GM19351 (cell line): ENCODE measurements around the gene DPP8.
"Not testable (repeated sequence)": the region's sequence is repeated elsewhere in the genome, so short reads cannot be mapped to it uniquely, and the experiment has no call there.

ENCODE experiments used
- ATAC-seq: cut with Tn5 transposase; IDR thresholded peaks from one replicate; pipeline ENCODE4 v1.9.1; 2021; ENCODE audit warnings: mild to moderate bottlenecking, moderate library complexity; ENCODE audit not compliant: unreplicated experiment

Gene DPP8

DNA sequence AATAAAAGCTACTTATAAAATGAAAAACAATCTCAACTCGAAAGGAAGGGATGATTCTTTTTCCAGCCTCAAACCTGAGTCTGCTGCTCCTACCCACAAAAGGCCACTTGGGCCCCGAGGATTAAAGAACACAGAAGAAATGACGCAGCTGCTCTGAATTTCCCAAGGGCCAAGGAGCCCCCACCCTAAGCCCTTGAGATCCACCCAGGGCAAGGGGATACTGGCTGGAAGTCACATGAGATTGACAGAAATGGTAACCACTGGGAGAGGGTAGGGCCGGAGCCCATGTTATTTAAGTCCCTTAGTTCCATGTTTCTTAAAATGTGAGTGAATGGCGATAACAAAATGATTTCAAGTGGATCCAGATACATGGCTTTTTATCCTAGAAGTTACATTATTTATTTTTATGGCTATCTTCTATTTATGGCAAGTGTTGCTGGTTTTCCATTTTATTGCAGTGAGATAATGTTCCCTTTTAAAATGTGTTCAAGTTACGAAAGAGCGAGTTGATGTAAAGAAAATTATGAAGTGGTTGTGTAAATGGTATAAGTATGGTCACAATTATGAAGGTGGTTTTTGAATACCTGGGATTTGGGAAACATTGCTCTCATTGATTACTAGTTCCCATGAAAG, 111.6 kb downstream of the DPP8 start:
- ATAC-seq: no peak

DNA sequence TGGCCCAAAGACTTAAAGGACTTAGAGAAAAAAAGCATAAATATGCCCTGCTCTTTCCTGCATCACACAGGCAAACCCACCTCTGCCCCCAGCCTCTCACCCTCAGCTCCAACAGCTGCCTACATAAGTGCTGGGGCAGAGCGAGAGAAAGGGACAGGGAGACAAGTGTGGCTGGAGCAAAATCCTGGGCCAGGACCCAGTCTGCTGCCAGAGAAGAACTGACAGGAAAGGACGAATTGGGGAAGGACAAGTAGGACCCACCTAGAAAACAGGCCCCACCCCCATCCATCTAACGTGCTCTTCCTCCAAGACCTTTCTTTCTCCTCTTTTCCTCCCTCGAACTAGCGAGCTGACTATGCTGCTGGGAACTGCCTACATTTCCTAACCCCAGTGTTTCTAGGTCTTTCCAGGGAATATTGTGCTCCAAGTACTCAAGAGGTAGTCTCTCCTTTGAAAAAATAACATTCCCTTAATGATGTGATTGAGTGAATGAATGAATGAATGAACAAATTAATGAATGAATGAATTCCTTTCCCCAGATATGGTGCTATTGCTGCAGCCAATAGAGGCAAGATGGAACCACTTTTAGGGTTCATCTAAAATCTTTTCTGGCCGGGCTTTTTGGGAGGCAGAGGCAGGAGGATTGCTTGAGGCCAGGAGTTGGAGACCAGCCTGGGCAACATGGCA, 113.2 kb downstream of the DPP8 start:
- no peak for ATAC-seq

DNA sequence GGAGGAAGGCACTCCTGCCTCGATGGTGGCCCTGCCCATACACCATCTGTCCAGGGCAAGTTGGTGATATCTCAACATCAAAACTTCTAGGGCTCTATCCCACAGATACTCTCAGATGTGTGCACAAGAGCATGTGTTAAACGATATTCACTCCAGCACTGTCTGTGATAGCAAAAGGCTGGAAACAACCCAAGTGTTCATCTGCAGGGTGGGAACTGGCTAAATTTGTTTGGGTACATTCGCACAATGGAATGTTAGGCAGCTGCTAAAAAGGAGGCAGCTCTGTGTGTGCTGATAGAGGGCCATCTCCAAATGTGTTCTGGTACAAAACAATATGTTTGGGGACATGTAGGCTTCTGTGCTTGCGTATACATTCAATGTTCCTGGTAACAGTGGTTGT, 114.5 kb downstream of the DPP8 start:
- ATAC-seq: no peak

DNA sequence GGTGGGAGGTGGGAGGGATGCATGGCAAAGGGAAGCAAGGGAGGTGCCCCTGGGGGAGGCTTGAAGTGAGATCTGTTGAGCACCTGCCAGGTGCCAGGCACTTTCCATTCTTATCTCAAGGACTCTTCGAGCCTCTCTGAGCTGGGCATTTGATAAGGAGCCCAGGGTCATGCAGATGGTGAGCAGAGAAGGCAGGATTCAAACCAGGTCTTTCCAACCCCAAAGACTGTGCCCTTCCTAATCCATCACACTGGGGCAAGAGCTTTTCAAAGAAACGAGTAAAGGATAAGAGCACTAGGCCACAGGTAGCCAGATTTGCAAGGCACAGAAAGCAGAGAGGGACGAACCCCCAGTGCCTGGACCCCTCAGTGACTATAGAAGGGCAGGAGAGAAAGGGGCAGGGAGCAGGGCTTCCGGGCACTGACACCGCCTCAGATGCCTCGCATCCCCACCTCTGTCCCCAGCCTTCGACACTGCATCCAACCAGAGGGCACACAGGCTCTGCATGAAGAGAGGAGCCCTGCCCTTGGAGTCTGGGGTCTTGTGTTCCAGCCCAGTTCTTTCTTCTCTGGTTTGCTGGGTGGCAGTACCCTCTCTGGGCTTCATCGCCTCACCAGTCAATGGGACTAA, 115.8 kb downstream of the DPP8 start:
- no peak for ATAC-seq

DNA sequence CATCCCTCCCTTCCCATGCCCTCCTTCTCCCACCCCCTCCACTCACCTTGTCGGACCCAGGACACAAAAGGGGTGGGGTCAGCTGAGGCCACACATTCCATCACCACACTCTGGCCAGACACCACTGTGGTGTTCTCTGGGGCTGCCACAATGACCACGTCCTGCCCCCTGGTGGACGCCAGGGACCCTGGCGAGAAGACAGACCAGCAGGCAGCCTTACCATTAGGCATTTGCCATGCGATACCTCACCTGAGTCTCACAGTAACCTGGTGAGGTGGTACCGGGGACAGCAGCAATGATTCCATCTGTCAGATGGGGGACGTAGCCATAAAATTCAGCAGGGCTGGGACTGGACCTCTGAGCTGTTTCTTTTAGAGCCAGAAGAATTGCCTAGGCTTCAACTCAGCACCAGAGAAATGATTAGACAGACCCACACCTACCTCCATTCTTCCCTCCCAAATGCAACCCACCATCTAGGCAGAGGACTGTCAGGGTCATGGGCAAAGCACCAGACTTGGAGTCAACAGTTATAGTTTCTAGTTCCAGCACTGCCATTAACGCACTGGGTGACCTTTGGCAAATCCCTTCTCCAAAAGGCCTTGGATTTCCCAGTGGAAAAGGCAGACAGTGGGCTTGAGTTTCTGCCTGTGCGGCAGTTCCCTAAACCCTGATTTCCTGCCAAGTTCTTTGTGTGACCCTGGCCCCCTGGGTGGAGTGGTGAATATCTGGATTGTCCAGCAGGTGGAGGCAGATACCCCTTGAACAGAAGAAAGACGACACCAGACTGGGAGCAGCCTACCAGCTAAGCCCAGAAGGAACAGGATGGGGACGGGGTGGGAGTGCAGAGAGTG, 116.5 kb downstream of the DPP8 start:
- ATAC-seq: no peak

DNA sequence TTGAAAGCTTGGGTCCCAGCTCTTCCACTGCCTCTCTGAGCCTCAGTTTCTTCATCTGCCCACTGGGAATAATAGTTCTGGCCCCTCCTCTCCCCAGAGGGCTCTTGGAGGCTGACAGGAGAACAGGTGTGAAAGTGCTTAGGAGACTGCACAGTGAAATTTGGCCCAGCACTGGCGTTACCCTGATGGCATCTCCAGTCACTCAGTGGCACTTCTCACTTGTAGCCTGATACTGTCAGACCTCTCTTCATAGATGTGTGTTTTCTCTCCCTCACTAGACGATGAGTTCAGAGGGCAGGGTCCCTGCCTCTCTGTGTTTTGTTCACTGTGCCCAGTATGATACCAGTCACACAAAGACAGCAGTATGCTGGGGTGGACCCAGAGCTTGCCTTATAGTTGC, 117.5 kb downstream of the DPP8 start:
- ATAC-seq: no peak

DNA sequence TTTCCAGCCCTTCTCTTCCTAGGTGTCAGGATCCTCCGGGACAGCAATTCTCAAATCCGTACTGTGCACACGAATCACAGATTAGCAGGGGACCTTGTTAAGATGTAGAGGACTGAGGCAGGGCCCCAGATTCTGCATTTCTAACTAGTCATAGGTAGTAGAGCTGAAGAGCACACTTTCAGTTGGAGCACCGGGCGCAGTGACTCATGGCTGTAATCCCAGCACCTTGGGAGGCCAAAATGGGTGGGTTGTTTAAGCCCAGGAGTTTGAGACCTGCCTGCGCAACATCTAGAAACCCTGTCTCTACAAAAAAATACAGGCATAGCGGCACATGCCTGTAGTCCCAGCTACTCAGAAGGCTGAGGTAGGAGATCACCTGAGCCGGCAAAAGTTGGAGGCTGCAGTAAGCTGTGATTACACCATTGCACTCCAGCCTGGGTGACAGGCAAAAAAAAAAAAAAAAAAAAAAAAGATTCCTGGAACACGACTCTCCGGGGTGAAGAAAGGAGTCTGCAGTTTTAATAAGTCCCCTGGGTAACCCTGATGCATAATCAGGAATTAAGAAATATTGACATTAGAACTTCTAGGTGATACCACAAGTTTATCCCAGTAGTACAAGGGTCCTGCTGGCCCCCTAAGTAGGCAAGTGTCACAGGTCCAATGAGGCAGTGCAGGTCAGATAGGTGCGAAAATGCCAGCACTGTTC, 118.3 kb downstream of the DPP8 start:
- ATAC-seq: no peak

DNA sequence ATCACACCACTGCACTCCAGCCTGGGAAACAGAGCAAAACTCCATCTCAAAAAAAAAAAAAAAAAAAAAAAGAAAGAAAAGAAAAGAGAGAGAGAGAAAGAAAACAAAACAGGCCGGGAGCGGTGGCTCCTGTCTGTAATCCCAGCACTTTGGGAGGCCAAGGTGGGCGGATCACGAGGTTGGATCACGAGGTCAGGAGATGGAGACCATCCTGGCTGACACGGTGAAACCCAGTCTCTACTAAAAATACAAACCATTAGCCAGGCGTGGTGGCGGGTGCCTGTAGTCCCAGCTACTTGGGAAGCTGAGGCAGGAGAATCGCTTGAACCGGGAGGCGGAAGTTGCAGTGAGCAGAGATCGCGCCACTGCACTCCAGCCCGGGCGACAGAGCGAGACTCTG, 119.0 kb downstream of the DPP8 start:
- not testable (repeated sequence) for ATAC-seq

DNA sequence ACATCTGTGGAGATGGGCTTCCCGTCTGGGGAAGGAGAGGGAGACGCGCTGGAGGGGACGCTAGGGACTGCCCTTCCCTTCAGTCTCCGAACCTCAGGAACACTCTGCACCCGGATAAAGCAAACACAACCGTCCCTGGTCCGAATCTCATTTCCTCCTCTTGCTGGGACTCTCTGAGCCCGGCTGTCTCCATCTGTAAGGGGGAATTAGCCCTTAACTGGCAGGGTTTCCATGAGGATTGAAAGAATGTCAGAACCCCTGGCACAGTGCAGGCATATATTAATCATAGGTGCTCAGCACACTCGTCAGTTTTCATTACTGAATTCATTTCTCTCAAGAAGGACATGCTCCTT, 120.5 kb downstream of the DPP8 start:
- ATAC-seq: no peak

DNA sequence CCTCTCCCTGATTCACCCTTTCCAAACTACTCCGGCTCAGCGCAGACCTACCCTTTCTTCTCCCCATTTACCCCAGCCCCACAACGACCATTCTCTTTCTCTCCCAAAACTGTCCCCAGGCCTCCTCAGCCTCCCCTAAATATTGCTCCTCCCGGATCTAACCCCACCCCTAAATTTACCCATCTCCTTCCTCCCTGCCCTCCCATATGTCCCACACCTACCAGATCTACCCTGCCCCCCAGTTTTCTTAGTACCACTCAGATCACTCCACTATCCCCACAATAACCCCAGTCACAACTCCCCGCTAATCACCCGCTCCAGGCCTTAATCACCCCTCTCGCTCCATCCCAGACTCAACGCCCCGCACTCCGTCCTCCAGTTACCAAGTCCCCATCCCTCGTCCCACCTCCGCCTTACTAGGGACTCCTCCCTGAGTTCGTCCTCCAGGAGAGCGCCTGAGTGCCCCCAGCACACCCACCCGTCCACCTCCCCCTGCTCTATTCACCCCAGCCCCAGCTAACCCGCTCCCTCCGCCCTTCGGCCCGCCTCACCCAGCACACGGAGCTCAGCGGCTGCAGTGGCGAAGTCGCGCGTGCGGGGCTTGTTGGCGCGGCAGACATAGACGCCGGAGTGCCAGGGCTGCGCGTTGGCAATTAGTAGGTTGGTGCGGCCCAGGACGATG, 121.1 kb downstream of the DPP8 start:
- no peak for ATAC-seq

DNA sequence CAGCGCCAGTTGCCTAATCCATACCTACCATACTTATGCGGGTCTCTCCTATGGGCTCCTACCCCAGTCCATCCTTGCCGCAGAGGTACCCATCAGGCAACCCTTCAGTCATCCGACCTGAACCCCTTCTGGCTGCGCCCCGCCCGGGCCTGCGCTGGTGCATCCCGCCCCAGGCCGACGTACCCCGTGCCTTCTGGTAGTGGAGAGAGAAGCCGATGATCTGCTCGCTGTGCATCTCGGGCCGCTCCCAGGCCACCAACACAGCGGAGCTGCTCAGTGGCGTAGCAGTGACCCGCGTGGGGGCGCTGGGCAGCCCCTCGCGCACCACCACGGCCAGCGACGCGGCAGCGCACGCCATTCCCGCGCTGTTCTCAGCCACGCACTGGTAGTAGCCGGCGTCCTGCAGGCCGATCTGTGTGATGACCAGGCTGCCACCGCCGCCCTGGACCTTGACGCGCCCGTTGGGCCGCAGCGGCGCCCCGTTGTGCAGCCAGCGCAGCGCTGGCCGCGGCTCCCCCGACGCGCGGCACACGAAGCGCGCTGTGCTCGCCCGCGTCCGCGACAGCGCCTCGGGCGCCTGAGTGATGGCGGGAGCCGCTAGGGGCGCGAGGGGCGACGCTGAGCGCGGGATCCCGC, 121.8 kb downstream of the DPP8 start:
- ATAC-seq: no peak

DNA sequence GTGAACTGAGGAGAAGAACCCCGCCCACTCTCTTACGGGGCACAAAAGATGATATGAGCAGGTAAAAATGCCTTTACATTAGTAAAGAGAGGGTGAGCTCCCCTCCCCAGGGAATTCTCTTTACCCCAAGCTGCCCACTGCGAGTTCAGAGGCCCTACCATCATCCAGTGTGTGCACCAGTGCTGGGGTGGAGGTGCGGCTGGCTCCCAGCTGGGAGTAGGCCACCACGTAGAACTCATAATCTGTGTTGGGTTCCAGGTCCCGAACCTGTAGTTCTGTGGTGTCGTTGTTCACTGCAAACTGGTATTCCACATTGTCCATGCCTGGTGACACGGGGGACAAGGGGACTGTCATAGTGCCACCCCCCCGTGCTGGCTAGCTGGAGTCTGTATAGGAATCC, 122.6 kb downstream of the DPP8 start:
- no peak for ATAC-seq

DNA sequence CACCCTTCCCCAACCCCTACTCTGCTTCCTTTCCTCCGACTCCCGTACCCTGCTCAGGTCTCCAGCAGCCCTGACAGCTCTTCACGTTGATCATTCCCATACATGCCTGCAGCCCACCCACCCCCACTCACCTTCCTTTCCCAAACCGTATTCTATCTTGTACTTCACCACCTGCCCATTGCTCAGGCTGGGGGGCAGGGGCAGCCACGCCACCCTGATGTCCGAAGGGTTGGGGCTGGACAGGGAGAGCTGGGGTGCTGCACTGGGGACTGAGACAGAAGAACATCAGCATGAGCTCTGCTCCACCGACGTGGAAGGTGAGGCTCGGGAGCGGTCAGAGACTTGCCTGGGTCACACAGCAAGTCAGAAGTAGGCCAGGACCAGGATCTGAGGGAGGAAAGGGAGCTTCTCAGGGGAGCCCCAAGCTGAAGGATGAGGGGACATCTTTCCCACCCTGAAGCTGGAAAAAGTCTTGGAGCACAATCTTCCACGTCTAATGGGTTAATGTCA, 123.2 kb downstream of the DPP8 start:
- ATAC-seq: no peak

DNA sequence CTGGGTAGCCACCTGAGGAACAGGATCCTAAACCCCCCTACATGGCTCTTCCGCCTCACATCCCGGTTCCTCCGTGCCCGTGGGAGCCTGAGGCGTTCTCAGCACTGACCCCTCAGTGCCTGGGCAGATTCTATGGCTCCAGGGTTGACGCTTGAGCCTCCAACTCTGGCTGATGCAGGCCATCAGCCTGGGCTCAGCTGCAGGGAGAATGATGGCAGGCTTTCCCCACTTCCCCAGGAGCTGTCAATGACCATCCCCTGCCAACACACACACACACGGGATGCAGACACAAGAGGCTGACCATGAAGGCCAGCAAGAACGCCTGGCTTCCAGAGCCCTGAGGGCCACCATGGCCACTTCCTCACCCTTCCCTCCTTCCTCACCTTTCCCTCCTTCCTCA, 123.9 kb downstream of the DPP8 start:
- no peak for ATAC-seq

DNA sequence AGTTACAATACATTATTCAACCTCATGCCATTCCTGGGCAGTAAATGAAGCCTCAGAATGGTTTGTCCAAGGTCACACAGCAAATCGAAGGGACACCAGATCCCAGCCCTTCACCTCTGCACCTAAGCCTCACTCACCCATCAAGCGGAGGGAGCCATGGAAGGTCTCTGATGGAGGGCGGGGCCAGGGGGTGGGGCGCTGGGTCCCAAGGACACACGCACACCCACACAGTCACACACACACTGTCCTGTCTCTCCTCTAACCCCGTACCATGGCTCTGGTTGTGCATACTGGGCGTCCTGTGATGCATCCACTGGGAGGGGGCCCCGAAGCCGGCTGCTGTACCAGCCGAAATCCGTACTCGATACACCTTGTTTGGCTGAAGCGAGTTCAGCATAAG, 124.4 kb downstream of the DPP8 start:
- ATAC-seq: no peak
